HepG2 (cell line): ENCODE data around the gene OSBPL9.

Experiments
- RFX3 ChIP-seq: IDR thresholded peaks from 2 replicates; pipeline ENCODE4 v1.6.1; 2016; ENCODE audit warnings: missing biosample characterization, missing genetic modification reagents
- TF ChIP-seq, protein P1 (sequence below): sonication (generic); formaldehyde crosslinking; IDR thresholded peaks from 2 replicates; pipeline ENCODE4 v1.5.0; 2020; ENCODE audit warnings: mild to moderate bottlenecking, missing genetic modification reagents, moderate library complexity

DNA sequence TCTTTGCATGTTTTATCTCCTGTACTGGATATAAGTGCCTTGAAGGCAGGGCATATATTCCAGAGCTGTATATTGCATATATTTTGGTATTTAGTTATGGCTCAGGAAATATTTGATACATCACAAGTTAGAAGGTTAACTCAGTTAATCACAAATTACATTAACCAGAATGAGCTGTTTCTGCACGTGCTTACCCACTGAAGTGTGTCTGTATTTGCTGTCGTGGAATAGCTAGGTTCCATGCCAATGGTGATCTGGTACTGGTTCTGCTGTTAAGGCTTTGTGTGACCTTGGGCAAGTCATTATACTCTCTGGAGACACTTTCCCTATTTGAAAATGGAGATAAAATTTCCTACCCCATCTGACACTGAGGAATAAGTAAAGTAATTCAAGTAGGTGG, 50.7 kb downstream of the OSBPL9 start:
- no peak for TF ChIP-seq RFX3 (CRISPR knock-in tag)
- TF ChIP-seq, protein P1, sequence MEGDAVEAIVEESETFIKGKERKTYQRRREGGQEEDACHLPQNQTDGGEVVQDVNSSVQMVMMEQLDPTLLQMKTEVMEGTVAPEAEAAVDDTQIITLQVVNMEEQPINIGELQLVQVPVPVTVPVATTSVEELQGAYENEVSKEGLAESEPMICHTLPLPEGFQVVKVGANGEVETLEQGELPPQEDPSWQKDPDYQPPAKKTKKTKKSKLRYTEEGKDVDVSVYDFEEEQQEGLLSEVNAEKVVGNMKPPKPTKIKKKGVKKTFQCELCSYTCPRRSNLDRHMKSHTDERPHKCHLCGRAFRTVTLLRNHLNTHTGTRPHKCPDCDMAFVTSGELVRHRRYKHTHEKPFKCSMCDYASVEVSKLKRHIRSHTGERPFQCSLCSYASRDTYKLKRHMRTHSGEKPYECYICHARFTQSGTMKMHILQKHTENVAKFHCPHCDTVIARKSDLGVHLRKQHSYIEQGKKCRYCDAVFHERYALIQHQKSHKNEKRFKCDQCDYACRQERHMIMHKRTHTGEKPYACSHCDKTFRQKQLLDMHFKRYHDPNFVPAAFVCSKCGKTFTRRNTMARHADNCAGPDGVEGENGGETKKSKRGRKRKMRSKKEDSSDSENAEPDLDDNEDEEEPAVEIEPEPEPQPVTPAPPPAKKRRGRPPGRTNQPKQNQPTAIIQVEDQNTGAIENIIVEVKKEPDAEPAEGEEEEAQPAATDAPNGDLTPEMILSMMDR (CRISPR knock-in tag): no peak
